ENCODE results near the gene HOXD8. TPM values are rescaled to one million over a fixed set of nuclear protein-coding genes. Genes with fewer than 3 reads are reported as not detected.

Gene HOXD8
- total RNA-seq, 1 donor from 2014 or later: not detected

DNA sequence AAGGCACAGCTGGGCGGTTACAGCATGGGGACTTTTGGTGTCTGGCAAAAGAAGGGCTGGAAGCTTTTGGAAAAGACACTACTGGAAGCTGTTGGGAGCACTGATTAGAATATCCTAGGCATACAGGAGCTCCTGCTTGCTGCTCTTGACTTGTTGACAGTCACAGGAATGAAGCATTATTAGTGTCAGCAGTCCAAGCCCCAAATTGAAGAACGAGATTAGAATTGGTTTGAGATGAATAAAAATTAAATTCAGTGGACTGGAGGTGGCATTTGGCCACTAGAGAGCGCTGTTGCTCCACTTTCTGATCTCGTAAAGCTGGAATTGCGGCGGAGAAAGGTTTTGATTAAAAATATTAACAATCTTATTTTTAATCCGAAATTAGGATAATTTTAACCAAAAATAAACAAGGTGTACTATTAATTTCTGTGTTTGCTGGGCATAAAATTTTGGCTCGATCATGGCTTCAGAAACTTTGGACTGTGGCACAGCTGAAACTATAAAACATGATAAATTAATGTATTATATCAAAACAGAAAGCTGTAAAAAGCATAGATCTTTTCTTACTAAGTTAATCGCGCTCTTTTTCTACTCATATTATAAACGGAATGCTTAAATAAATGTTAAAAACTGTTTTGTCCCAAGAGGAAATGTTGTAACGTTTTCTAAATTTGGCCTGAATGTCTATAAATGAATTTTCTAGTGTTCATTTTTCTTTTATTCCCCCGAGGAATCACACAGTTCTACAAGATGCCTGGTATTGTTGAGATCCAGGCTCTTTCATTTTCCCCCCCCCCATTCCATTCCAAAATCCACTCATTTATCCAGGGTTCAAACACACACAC lies 2.4 kb upstream of the HOXD8 start:
- DNase-seq (ENCODE audit: low spot score in 2 of 2): peak; percentile 63 to 74

DNA sequence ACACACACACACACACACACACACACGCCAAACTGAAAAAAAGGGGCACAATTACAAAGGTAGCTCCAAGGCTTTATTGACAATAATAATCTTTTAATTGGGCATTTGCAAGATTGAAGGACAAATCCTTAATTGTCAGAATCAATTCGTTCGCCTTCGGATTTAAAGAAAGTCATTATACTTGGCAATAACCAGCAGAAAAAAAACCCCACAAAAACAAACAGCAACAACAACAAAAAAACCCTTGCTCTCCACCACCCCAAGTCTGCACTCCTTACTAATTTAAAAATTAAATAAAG lies 1.8 kb upstream of the HOXD8 start:
- no peak for DNase-seq (ENCODE audit: low spot score in 2 of 2)

More for the DNA sequence above, 2.4 kb upstream of the HOXD8 start:
- peak; percentile 48 for FAIRE-seq

DNA sequence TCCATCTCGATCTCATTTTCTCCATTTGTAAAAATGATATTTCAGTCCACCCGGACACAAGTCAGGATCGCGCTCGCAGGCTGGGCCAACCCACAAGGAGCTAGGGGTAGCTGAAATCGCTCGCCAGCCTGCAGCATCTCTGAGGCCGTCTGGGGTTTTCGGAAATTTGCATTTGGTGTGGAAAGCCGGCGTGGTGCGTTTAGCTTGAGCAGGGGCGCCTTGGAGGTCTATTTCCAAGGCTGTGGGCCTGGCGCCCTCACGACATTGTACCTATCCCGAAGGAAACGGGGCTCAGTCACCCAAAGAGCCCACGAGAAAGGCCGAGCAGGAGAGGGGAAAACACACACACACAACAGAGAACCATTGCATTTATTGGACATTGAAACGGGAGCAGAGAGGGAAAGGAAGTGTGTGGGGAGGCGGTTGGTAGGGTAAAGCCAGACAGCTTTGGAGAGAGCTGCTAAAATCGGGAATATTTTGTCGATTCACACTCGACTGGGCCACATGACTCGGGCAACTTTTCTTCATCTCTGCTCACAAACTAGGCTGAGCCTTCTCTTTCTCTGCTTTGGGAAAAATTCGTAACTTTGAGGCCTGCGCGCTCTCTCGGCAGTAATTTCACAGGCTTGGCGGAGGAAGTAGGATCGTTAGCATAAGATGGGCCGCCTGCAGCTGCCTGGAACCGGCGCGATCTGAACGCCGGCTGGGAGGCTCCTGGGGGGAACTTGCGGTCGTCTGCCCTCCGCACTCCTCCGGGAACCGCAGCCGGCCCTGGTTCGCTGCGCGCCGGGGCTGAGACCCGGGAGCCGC lies 1.1 kb upstream of the HOXD8 start:
- FAIRE-seq (no peak), DNase-seq (ENCODE audit: low spot score in 2 of 2) (no peak)

More for the DNA sequence above, 1.8 kb upstream of the HOXD8 start:
- FAIRE-seq: no peak

DNA sequence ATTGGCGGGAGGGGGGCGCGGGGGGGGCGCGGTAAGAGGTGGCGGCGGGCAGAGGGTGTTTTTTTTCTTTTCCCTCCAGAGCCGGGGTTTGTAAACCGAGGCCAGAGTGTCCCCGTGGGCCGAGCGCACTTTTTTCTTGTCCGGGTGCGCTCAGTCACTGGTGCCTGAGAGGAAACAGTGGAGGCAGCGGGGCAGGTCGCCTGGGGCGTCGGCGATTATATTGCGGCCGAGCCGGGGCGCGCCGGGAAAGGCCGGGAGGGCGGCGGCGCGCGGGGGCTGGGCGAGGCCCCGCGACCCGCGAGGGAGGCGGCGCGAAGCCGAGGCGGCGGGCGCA lies 275 bp downstream of the HOXD8 start:
- DNase-seq (ENCODE audit: low spot score in 2 of 2) (no peak), FAIRE-seq (no peak)

DNA sequence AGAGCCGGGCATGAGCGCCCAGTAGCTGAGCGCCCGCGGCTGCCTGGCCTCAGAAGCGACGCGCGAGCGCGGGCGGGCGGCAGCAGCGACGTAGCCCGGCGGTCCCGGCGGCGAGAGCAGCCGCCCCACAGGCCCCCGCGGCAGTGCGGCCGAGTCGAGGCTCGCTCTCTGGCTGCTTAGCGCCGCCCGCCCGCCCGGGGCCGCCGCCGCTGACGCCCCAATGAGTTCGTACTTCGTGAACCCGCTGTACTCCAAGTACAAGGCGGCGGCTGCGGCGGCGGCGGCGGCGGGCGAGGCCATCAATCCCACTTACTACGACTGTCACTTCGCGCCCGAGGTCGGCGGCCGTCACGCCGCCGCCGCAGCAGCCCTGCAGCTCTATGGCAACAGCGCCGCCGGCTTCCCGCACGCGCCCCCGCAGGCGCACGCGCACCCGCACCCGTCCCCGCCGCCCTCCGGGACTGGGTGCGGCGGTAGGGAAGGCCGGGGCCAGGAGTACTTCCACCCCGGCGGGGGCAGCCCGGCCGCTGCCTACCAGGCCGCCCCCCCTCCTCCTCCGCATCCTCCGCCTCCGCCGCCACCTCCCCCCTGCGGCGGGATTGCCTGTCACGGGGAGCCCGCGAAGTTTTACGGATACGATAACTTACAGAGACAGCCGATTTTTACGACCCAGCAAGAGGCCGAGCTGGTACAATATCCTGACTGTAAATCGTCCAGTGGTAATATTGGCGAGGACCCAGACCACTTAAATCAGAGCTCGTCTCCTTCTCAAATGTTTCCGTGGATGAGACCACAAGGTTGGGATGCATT lies 847 bp downstream of the HOXD8 start:
- DNase-seq (ENCODE audit: low spot score in 2 of 2): no peak
- FAIRE-seq: no peak

DNA sequence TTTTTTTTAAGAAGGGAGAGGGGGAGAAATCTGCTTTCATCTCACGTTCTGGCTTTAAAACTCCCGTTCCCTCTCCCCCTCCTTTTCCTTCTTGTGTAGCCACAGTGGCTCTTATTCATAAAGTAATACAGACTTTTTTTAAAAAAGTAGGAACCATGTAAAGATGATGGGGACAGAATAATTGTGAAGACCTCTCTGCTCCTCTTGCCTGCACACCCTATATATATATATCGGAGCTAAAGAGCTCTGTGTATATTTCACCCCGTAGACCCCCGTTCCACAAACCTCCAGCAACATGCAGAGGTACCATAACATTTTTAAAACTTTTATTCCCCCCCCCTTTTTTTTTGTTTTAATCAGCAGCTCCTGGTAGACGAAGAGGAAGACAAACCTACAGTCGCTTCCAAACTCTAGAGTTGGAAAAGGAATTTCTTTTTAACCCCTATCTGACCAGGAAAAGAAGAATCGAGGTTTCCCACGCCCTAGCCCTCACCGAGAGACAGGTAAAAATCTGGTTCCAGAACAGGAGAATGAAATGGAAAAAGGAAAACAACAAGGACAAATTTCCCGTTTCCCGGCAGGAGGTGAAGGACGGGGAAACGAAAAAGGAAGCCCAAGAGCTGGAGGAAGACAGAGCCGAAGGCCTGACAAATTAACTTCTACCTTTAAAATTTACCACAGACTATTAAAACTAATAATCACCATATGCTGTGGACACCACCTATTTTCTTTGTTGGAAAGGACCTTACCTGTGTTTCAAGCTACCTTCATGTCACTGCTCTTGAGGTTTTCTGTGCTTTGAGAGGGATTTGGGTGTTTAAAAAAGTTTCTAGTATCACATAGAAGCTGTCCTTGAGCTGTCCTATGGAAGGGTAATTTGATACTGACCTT lies 1.7 kb downstream of the HOXD8 start:
- FAIRE-seq (no peak), DNase-seq (ENCODE audit: low spot score in 2 of 2) (no peak)

DNA sequence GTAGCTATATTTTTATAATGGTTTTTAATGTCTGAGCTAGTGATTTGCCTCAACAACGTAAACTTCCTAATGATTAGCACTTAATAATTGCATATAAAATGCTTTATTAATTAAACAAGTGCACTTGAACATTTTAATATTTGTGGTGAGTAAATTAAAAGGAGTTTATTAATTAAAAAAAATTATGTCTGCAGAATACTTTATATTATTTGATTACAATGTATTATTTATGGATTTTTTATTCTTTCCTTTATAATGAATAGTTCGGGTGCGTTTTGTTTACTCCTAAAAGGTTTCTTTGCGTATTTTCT lies 2.3 kb downstream of the HOXD8 start:
- DNase-seq (ENCODE audit: low spot score in 2 of 2): no peak
- FAIRE-seq: no peak

DNA sequence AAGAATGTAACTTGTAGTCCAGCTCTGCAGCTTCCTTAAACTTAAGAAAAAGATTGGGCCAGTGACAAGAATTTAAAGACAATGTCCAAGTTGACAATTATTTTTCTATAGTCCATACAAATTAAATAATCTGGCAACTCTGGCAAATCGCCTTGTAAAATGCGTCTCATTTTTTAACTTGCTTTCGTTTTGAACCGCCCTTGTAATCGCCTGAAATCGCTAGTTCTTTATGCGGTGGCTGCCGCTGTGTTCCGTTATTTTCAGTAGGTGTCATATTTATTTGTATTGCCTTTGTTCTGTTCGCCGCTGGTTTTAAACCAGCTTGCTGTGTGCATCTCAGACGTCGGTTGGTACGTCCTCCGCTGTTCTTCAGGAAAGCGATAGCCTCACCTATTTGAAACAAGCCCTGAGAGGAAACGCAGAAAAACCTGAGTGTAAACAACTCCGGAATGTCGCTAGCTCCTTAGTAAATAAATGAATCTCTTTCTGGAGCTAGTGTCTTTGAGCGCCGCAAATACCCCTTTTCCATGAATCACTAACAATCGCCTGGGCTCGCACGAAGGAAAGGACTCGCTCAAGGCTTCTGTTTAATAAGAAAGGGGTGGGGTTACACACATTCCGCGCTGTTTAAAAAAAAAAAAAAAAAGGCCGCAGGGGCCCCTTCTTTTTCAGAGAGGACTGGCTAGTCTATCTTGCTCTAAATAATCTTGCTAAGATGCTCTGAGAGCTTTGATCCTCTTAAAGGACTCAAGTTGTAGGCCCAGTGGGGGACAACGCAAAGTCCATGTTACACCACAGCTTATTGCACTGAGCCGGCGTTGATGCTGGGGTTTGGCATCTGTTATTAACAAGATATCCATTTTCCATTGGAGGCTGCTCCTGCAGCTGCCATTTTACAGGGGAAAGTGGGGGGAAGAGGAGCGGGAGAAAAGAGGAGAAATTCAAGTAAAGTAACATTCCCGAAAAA lies 3.0 kb downstream of the HOXD8 start:
- DNase-seq (ENCODE audit: low spot score in 2 of 2): no peak

DNA sequence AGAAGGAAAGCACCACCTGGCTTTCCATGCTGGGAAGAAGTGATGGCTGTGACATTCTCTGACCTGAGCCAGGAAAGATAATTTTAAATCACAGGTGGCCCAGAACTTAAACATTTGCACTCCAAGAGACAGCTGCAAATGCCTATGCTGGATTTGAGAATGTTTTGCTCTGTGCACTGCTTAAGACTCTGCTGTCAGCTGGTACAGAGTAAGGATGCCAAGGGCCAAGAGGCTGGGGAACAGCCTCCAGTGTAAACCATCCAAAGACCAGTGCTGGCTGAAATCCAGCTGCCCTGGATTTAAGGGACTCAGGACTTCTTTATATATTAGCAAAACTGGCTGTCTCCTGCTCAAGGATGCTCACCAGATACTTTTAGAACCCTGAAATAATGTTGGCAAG lies 3.9 kb downstream of the HOXD8 start:
- DNase-seq (ENCODE audit: low spot score in 2 of 2): no peak
- no peak for FAIRE-seq

More for the DNA sequence above, 3.0 kb downstream of the HOXD8 start:
- FAIRE-seq: no peak

DNA sequence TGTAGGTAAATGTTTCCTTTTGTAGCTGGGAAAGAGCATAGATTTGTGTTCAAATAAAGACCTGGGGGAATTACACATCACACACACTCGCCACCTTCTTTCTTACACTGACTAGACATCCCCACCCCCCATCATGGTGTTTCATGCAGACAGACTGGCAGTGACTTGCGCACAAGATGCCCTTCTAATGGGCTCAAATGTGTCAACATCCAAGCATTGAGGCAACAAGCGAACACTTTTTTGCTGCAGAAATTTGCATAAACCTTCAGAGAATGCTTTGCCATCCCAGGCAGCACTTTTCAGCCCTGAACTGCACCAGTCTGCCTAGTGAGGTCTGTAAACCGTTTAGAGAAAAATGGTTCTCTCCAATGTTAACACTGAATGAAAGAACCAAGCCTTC lies 4.5 kb downstream of the HOXD8 start:
- no peak for DNase-seq (ENCODE audit: low spot score in 2 of 2)
- no peak for FAIRE-seq

DNA sequence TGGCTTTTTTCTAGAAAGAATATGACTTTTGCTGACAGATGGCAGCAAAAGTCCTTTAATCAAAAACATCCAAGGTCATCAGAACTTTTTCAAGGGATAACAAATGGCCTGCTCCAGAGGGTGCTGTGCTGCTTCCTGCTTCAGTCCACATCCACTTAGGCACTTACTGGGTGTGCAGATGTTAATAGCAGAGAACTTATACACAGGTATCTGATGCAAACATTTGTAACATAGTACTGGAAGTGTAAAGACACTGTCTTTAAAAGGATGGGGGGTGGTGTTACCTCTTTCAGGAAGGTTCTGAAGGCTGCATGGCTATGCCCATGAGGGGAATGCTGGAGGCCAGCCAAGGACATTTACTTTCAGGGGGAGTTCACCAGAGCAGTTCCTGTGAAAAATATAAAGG lies 5.5 kb downstream of the HOXD8 start:
- FAIRE-seq (no peak), DNase-seq (ENCODE audit: low spot score in 2 of 2) (no peak)

DNA sequence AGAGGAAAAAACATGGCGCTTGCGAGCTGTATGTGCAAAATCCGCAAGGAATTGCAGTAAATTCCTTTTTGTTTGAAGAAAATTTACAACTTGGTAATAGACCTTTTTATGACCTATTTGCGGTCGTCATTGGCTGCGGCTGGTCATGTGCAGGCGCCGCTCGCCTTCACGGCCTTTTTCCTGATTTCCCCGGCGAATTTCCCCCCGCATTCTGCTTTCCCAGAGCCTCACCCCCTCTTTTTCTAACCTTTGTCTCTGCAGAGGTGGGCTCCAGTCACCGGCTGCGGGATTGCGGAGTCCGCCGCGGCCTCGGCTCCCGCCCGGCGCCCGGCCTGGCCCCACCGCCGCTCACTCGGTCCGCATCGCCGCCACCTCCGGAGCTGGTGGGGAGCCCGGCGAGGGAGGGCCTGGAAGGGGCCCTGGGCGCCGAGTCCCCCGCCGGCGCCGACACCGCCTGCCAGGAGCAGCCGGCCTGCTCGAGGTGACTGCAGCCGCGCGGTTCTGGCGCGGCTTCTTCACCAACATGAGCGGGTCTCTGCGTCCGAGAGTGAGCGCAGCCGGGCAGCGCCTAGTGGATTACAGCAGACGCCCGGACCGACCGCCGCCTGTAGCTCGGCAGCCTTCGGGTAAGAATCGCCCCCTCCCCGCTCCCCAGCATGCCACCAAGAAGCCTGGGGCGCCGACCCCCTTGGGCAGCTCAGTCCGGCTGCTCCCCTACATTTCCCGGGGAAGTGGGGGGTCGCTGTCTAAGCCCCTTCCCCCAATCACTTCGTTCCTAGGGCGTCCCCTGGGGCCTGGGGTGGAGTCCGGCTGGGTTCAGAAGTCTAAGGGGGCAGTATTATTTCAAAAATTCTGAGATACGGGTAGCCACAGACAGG lies 7.1 kb downstream of the HOXD8 start:
- FAIRE-seq (no peak), DNase-seq (ENCODE audit: low spot score in 2 of 2) (no peak)

DNA sequence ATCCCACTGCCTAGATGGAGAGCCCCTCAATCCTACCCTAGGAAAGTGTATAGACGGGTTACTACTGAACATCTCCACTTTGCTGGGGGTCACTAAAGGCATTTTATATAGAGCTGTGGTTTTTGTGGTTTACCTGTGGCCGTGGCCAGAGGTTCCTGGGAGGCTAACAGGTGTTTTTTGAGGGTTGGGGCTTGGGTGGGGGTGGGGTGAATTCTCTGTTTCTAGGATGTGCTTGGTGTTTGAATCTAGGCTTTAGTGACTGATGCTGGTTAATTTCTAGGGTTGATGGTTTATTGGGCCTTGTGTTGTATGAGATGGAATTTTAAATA lies 7.7 kb downstream of the HOXD8 start:
- FAIRE-seq: no peak
- no peak for DNase-seq (ENCODE audit: low spot score in 2 of 2)

DNA sequence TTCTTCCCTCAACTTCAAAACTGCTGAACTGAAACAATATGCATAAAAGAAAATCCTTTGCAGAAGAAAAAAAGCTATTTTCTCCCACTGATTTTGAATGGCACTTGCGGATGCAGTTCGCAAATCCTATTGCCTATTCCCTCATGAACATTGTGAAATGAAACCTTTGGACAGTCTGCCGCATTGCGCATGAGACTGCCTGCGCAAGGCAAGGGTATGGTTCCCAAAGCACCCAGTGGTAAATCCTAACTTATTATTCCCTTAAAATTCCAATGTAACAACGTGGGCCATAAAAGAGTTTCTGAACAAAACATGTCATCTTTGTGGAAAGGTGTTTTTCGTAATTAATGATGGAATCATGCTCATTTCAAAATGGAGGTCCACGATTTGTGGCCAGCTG lies 8.4 kb downstream of the HOXD8 start:
- DNase-seq (ENCODE audit: low spot score in 2 of 2): no peak

DNA sequence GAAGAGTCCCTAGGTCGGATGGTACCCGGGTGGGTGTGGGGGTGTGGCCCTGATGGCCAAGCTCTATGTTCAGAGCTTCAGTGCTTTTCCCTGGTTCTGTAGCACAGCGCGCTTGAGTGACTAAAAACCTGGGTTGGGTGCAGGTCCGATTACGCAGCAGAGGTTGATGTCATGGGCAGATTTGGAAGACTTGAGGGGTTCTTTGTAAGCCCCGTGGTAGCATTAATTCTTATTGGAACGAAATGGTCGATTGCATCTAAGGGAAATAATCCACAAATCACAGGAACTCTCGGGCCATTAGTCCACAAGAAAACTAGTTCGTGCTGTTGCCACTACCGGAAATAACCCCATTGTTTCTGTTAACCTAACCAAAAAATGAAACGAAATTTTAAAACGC lies 9.0 kb downstream of the HOXD8 start:
- no peak for DNase-seq (ENCODE audit: low spot score in 2 of 2)
- no peak for FAIRE-seq

More for the DNA sequence above, 8.4 kb downstream of the HOXD8 start:
- no peak for FAIRE-seq

DNA sequence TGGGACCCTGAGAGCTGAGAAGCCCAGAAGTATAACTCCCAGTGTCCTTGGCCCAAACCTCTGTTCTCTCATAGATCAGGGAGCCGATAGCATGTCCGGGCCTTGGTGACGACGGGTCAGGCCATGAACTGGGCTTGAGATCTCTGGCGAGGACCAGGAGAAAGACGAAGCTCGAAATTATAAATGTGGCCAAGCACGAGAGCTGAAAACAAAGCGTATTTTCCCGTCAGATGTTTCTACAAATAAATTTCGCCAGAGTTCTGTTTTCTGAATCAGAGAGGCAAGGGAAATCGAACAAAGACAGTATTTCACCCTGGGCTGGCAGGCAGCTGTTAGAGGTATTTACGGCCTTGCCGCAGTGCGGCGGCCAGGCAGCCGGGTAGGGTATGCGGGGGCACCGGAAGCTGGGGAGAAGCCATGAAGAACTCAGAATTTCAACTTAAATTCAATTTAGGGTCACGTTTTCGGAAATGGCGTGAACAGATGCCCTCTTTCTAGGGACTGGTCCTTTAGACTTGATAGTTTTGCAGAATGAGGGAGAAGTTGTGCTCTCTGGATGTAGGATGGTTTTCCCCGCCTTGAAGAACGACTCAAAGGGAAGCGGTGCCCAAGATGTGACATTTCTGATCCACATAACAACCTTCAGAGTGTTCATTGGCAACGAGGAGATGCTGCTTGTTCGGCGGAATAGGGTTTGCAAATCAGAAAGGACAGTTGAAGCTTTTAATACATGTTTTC lies 9.6 kb downstream of the HOXD8 start:
- FAIRE-seq (no peak), DNase-seq (ENCODE audit: low spot score in 2 of 2) (no peak)

DNA sequence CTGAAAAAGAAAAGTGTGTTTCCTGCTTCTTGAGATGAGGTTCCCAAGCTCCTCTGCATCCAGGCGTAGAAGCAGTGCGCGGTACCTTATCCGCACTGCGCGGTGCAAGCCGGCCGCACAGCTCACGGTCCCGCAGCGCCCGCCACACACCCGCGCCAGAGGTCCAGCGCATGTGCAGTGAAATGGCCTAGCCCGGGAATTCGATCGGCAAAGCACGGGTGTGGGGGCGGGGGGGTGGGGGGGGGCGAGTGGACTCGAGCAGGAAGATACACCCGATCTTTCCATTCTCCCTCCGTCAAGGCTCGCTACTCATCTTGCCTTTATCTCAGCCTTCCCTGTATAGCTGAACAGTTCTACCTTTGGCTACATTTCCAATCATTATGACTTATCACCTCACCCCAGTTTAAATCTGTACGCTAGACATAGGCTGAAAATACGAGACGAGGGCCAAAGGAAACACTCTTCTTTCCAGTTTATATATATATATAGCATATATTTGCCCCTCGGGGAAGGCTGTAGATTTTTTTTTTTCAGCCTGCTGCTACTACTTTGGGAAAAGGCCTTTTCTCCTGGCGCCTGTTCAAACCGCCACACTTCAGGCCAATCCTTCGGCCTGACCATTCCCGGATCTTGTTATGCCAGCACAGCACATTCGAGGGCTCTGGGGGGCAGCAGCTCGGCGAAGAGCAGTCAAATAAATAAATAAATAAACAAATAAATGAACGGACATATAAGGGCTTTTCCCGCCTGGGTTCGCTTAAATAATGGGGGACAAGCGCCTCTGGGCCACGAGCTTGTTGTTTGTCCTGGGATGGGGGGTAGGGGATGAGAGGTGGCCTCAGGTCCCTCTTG lies 10.4 kb downstream of the HOXD8 start:
- no peak for FAIRE-seq
- no peak for DNase-seq (ENCODE audit: low spot score in 2 of 2)
